Gastrocnemius medialis (tissue), 4 donors: ENCODE results near the gene DLG1.

ENCODE experiments used
- POLR2A ChIP-seq, 2 donors: fragments of 450-650 bp; IDR thresholded peaks; one replicate each; pipeline ENCODE4 v1.6.1; 2017; ENCODE audit warnings: antibody characterized with exemption in 2 of 2, mild to moderate bottlenecking in 2 of 2, moderate library complexity in 2 of 2
- TF ChIP-seq, protein P1 (sequence below), 5 experiments: fragments of 450-650 bp in 3 of 5; fragments of 200-600 bp in 2 of 5; sonication (generic) in 2 of 5; IDR thresholded peaks in 4 of 5; conservative IDR thresholded peaks in 1 of 5; 1 replicate in 4 of 5; 2 replicates in 1 of 5; pipeline ENCODE4 v1.5.1; 2016 to 2019; ENCODE audit warnings: antibody characterized with exemption in 5 of 5, mild to moderate bottlenecking in 3 of 5, moderate library complexity in 3 of 5

DNA sequence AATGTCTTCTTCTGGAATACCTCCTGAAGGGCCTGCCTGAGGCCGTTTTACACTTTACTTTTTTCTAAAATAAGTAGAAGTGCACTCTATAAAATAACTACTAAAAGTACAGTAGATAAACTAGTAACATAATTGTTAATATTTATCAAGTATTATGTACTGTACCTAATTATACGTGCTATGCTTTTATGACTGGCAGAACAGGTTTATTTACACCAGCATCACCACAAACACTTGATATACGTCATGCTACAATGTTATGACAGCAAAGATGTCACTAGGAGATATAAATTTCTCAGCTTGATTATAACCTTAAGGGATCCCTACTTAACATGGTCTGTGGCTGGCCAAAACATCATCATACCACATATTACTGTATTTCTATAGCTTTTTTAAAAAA, 29.4 kb downstream of the DLG1 start:
- TF ChIP-seq, protein P1, sequence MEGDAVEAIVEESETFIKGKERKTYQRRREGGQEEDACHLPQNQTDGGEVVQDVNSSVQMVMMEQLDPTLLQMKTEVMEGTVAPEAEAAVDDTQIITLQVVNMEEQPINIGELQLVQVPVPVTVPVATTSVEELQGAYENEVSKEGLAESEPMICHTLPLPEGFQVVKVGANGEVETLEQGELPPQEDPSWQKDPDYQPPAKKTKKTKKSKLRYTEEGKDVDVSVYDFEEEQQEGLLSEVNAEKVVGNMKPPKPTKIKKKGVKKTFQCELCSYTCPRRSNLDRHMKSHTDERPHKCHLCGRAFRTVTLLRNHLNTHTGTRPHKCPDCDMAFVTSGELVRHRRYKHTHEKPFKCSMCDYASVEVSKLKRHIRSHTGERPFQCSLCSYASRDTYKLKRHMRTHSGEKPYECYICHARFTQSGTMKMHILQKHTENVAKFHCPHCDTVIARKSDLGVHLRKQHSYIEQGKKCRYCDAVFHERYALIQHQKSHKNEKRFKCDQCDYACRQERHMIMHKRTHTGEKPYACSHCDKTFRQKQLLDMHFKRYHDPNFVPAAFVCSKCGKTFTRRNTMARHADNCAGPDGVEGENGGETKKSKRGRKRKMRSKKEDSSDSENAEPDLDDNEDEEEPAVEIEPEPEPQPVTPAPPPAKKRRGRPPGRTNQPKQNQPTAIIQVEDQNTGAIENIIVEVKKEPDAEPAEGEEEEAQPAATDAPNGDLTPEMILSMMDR (IDR thresholded peaks at IDR 0.05 in 4 of 5, conservative IDR thresholded peaks at IDR 0.05 in 1 of 5): no peak
- no peak for TF ChIP-seq POLR2A (IDR thresholded peaks at IDR 0.05)
